Measurements from ENCODE around the gene XAGE1B.
"Not testable (repeated sequence)": the region's sequence is repeated elsewhere in the genome, so short reads cannot be mapped to it uniquely, and the experiment has no call there.

The XAGE1B gene

GRCh38 chrX:52516987-52517325 is at the start of gene XAGE1B:
TSS of gene XAGE1B (minus strand) at chrX:52517063. CDS start at chrX:52515527, 1,536 bp downstream.
- H3K4me3 ChIP-seq (replicated peaks in 1 of 2; ENCODE audit: low read depth in 2 of 2, low read length in 2 of 2); DNase-seq (ENCODE audit: low read depth in 2 of 2): not testable (repeated sequence)

GRCh38 chrX:52563105-52563504 is 46.2 kb upstream of the XAGE1B start:
- TF ChIP-seq CTCF (IDR thresholded peaks at IDR 0.05; ENCODE audit: low read depth, low read length) = no peak
- no peak overlapping the region for H3K4me3 ChIP-seq (replicated peaks in 1 of 2; ENCODE audit: low read depth in 2 of 2, low read length in 2 of 2)
- no peak for DNase-seq (ENCODE audit: low read depth in 2 of 2)

GRCh38 chrX:52558140-52558539 is 41.3 kb upstream of the XAGE1B start:
- H3K4me3 ChIP-seq (replicated peaks in 1 of 2; ENCODE audit: low read depth in 2 of 2, low read length in 2 of 2) = no peak overlapping the region
- DNase-seq (ENCODE audit: low read depth in 2 of 2) = no peak
- no peak for TF ChIP-seq CTCF (IDR thresholded peaks at IDR 0.05; ENCODE audit: low read depth, low read length)

GRCh38 chrX:52556741-52557140 is 39.9 kb upstream of the XAGE1B start:
- H3K4me3 ChIP-seq (replicated peaks in 1 of 2; ENCODE audit: low read depth in 2 of 2, low read length in 2 of 2) = no peak overlapping the region
- no peak for TF ChIP-seq CTCF (IDR thresholded peaks at IDR 0.05; ENCODE audit: low read depth, low read length)
- no peak for DNase-seq (ENCODE audit: low read depth in 2 of 2)

- no peak for TF ChIP-seq CTCF (IDR thresholded peaks at IDR 0.05; ENCODE audit: low read depth, low read length)
- DNase-seq (ENCODE audit: low read depth in 2 of 2) = no peak
- no peak overlapping the region for H3K4me3 ChIP-seq (replicated peaks in 1 of 2; ENCODE audit: low read depth in 2 of 2, low read length in 2 of 2)
Observed at GRCh38 chrX:52553995-52554642, 37.3 kb upstream of the XAGE1B start.

- DNase-seq (ENCODE audit: low read depth in 2 of 2); H3K4me3 ChIP-seq (replicated peaks in 1 of 2; ENCODE audit: low read depth in 2 of 2, low read length in 2 of 2): not testable (repeated sequence)
Observed at GRCh38 chrX:52548769-52549168, 31.9 kb upstream of the XAGE1B start.

- no peak for DNase-seq (ENCODE audit: low read depth in 2 of 2)
- H3K4me3 ChIP-seq (replicated peaks in 1 of 2; ENCODE audit: low read depth in 2 of 2, low read length in 2 of 2) = no peak overlapping the region
- TF ChIP-seq CTCF (IDR thresholded peaks at IDR 0.05; ENCODE audit: low read depth, low read length) = no peak
Observed at GRCh38 chrX:52544147-52544840, 27.4 kb upstream of the XAGE1B start.

GRCh38 chrX:52542311-52542710 is 25.4 kb upstream of the XAGE1B start:
- no peak for DNase-seq (ENCODE audit: low read depth in 2 of 2)
- no peak overlapping the region for H3K4me3 ChIP-seq (replicated peaks in 1 of 2; ENCODE audit: low read depth in 2 of 2, low read length in 2 of 2)
- no peak for TF ChIP-seq CTCF (IDR thresholded peaks at IDR 0.05; ENCODE audit: low read depth, low read length)

GRCh38 chrX:52541051-52541450 is 24.2 kb upstream of the XAGE1B start:
- not testable (repeated sequence) for H3K4me3 ChIP-seq (replicated peaks in 1 of 2; ENCODE audit: low read depth in 2 of 2, low read length in 2 of 2); DNase-seq (ENCODE audit: low read depth in 2 of 2)

GRCh38 chrX:52516110-52516986 is 515 bp downstream of the XAGE1B start:
- DNase-seq (ENCODE audit: low read depth in 2 of 2); H3K4me3 ChIP-seq (replicated peaks in 1 of 2; ENCODE audit: low read depth in 2 of 2, low read length in 2 of 2): not testable (repeated sequence)

Data from cardiac fibroblast (primary cell).